GM12891 (cell line): Measurements from ENCODE around the gene LRWD1.

ENCODE experiments used
- POLR2A ChIP-seq: IDR thresholded peaks from 2 replicates; pipeline ENCODE4 v1.6.1; 2011; ENCODE audit warnings: low read depth, low read length, control low read depth
- POLR2AphosphoS5 ChIP-seq: IDR thresholded peaks from 2 replicates; pipeline ENCODE4 v1.6.1; 2011; ENCODE audit warnings: low read depth, low read length, control low read depth
- POU2F2 ChIP-seq: IDR thresholded peaks from 2 replicates; pipeline ENCODE4 v1.6.1; 2011; ENCODE audit warnings: low read depth, mild to moderate bottlenecking, control low read depth, low read length, moderate library complexity
- SPI1 ChIP-seq: IDR thresholded peaks from 2 replicates; pipeline ENCODE4 v1.6.1; 2011; ENCODE audit warnings: low read depth, low read length, control low read depth
- TAF1 ChIP-seq: IDR thresholded peaks from 2 replicates; pipeline ENCODE4 v1.6.1; 2011; ENCODE audit warnings: low read depth, low read length, control low read depth

DNA sequence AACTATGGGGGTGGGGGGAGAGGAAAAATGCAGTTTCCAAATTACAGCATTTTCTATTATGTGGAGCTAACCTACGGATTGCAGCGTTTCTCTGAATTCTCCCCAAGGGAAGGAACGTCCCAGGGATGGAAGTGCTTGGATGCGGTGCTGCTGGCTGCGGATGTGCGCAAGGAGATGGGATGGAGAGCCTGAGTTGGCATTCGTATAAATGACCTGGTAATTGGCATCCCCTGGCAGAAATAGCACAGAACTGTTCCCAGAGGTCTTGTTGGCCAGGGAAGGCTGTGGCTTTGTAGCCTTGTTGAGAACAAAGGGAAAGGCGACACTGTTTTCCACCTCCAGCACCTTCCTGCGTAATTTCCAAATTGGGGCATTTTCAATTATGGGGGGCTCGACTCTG, 28.7 kb upstream of the LRWD1 start:
- no peak for TF ChIP-seq TAF1
- TF ChIP-seq POLR2AphosphoS5 = no peak
- TF ChIP-seq POLR2A = no peak
- TF ChIP-seq SPI1 = no peak
- TF ChIP-seq POU2F2 = no peak
